Bladder microvascular endothelial cell (primary cell): ENCODE results near the gene TOPAZ1. TPM values are rescaled to one million over a fixed set of nuclear protein-coding genes. Genes with fewer than 3 reads are reported as not detected.

ENCODE experiments used
- total RNA-seq: library from RNA; depleted of rRNA; stranded (reverse); fragments of >200 nt; gene quantifications from 2 replicates; pipeline ENCODE4 v1.2.3, GENCODE V29; 2014

The TOPAZ1 gene
- not detected in 2 replicates for total RNA-seq

DNA sequence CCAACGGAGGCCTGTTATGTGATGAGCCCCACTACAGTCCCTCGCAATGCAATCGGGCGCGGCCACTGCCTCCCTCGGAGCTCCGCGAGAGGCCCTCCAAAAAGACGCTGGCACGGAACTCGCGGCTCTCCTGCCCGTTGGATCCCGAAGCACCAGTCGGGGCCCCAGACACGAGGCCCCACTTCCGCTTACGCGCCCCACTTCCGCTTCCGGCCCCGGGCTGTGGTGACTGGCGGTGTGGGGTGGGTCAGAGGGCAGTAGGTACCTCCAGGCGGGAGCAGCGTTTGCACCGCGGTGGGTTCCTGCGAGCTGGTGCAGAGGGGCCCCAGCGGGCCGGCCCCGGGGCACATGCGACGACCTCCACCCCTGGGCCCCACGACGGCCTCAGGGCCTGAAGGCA is at the start of gene TOPAZ1:
Gene TOPAZ1, plus strand, starts transcription at position 181 of the 400 bp plus-strand sequence. Its CDS starts 168 bp downstream, at position 349.

DNA sequence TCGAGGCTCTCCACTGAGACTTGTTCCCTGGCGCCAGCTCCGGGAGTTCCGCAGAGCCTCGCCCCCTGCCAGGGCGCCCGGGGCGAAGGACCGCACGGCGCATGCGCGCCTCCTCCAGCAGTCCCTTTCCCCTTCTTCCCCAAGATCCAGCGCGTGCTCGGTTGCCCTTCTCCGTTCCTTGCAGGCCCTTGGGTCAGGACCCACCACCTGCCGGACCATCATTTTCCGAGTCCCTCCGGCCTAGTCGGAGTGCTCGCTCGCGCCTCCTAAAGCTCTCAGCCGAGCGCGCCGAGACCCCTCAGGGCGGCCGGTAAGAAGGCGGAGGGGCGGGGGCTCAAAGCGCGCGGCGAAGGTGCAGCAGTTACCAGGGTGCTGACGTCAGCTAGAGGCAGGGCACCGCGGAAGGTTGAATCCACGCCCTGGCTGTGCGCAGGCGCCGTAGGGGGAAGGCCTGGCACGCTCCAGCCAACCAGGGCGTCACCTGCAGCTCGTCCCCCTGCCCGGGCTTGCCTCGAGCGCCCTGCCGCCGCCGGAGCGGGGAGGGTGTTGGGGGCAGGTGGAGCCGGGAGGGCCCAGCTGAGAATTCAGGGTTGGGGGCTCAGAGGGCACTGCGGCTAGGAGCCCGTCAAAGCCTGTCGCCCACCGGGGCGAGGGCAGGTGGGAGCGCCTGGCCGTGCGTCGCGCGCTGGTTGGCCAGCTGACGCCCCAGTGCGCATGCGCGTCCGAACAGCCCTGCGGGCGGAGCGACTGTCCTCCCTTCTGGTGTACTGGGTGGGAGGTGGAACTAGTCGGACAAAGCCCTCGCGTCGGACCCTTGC is 96.5 kb downstream of the TOPAZ1 start, which contains the start of gene TCAIM:
Gene TCAIM, plus strand, starts transcription at position 757 of the 818 bp plus-strand sequence. CDS start 16,017 bp downstream, outside the sequence.

Other genes starting within 250 kb of the TOPAZ1 start
- 13.0 and 21.9 TPM in 2 replicates for gene TCAIM, start 96.9 kb downstream of the TOPAZ1 start, total RNA-seq
- 3.7 and 13.7 TPM in 2 replicates for gene ZNF445, start 235.8 kb downstream of the TOPAZ1 start, total RNA-seq